Calu3 (cell line): Measurements from ENCODE around the gene BRIP1. TPM values are rescaled to one million over a fixed set of nuclear protein-coding genes. Genes with fewer than 3 reads are reported as not detected.

Experiments
- BruUV-seq: library from RNA; stranded (reverse); fragments of 400-500 nt; replicated peaks from 2 replicates; lab custom pipeline; 2021; lab: Mats Ljungman, UMichigan
- CTCF ChIA-PET: fragments of 300-600 bp; sonication (Branson Sonifier 250); formaldehyde crosslinking; loops from one replicate; lab custom pipeline; 2022; ENCODE audit warnings: antibody characterized with exemption; lab: Charles Lee
- DNase-seq: peaks from one replicate; pipeline ENCODE4 v3.0.0; 2022
- H3K27ac Mint-ChIP-seq: one replicate; pipeline ENCODE4 v1.8.0; 2022; ENCODE audit warnings: mixed read lengths; ENCODE audit not compliant: unreplicated experiment
- H3K27me3 Mint-ChIP-seq: one replicate; pipeline ENCODE4 v1.8.0; 2022; ENCODE audit warnings: mixed read lengths; ENCODE audit not compliant: unreplicated experiment
- H3K36me3 Mint-ChIP-seq: one replicate; pipeline ENCODE4 v1.8.0; 2022; ENCODE audit warnings: mild to moderate bottlenecking, moderate library complexity, mixed read lengths; ENCODE audit not compliant: insufficient read depth, unreplicated experiment
- H3K4me1 Mint-ChIP-seq: one replicate; pipeline ENCODE4 v1.8.0; 2022; ENCODE audit warnings: mild to moderate bottlenecking, low read depth, mixed read lengths; ENCODE audit not compliant: unreplicated experiment
- H3K4me3 Mint-ChIP-seq: one replicate; pipeline ENCODE4 v1.8.0; 2022; ENCODE audit warnings: mild to moderate bottlenecking, low read depth, moderate library complexity, mixed read lengths; ENCODE audit not compliant: unreplicated experiment
- H3K9me3 Mint-ChIP-seq: one replicate; pipeline ENCODE4 v1.8.0; 2022; ENCODE audit warnings: low read depth, mixed read lengths; ENCODE audit not compliant: unreplicated experiment
- intact Hi-C: fragments of 100-400 bp; cut with micrococcal nuclease; formaldehyde crosslinking; loops from one replicate; pipeline ENCODE4 v1.10.0; 2022; ENCODE audit not compliant: unreplicated experiment
- total RNA-seq: library from RNA; stranded (reverse); gene quantifications from 2 replicates; pipeline ENCODE4 v1.2.3, GENCODE V29; 2022
- TF ChIP-seq, protein P1 (sequence below): fragments of 200-600 bp; IDR thresholded peaks from one replicate; pipeline ENCODE4 v1.8.0; 2022; ENCODE audit warnings: antibody characterized with exemption; ENCODE audit not compliant: unreplicated experiment

BRIP1 gene
- total RNA-seq, 1 experiment from 2014 or later, result 12.3 TPM

DNA sequence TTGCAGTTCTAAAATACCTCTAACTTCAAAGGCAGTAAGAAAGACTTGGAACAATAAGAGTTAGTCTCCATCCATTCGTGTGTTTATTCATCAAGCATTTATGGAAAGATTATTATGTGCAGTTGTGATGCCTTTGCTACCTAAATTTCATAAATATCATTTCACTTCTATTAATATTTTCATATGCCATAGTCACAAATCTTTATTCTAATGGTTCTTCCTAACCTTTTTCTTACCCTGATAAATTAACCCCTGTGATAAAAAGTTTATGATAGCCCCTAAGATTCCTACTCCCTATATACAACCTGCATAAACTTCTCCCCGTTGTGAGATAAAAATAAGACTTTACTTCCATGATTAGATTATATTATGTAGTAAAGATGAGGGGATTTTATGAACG lies 94.9 kb downstream of the BRIP1 start:
- Mint-ChIP-seq H3K9me3 (no peaks in the 10 kb centered on the region), H3K4me3 (no peak overlapping the region)
- CTCF ChIA-PET, result no interaction called here

DNA sequence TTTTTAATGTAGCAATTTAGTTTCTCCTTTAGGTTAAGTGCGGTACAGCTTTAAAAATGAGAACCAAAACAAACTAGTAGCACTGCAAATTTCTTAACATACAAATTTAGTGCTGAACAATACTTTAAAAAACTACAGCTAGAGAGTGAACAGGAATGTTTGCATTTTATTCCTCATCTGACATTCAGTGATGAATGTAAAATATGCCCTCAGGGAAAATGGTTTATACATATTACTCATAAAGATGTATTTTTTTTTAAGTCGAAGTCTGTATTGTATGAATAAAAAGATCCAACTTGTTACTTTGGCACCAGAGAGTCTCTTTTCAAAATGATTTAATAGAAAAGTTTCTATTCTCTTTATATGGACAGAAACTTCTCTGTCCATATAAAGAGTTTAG lies 96.8 kb downstream of the BRIP1 start:
- no TSS peak for BruUV-seq
- no peaks in the 10 kb centered on the region for H3K4me1 Mint-ChIP-seq
- no peak for DNase-seq
- H3K4me3 Mint-ChIP-seq, result no peak overlapping the region
- intact Hi-C loops, result no loop called here
- H3K27ac Mint-ChIP-seq, result no peak overlapping the region
- CTCF ChIA-PET, result no interaction called here
- peaks cover 4% of the 10 kb centered on the region for H3K36me3 Mint-ChIP-seq
- H3K27me3 Mint-ChIP-seq, result no peaks in the 10 kb centered on the region
- TF ChIP-seq, protein P1, sequence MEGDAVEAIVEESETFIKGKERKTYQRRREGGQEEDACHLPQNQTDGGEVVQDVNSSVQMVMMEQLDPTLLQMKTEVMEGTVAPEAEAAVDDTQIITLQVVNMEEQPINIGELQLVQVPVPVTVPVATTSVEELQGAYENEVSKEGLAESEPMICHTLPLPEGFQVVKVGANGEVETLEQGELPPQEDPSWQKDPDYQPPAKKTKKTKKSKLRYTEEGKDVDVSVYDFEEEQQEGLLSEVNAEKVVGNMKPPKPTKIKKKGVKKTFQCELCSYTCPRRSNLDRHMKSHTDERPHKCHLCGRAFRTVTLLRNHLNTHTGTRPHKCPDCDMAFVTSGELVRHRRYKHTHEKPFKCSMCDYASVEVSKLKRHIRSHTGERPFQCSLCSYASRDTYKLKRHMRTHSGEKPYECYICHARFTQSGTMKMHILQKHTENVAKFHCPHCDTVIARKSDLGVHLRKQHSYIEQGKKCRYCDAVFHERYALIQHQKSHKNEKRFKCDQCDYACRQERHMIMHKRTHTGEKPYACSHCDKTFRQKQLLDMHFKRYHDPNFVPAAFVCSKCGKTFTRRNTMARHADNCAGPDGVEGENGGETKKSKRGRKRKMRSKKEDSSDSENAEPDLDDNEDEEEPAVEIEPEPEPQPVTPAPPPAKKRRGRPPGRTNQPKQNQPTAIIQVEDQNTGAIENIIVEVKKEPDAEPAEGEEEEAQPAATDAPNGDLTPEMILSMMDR, result no peak
- H3K9me3 Mint-ChIP-seq, result peaks cover under 1% of the 10 kb centered on the region

More for the DNA sequence above, 94.9 kb downstream of the BRIP1 start:
- no peak overlapping the region for H3K27ac Mint-ChIP-seq
- TF ChIP-seq, protein P1, result no peak
- DNase-seq, result no peak
- H3K36me3 Mint-ChIP-seq, result peaks cover 4% of the 10 kb centered on the region
- BruUV-seq, result no TSS peak
- no peaks in the 10 kb centered on the region for H3K4me1 Mint-ChIP-seq
- intact Hi-C loops, result no loop called here
- H3K27me3 Mint-ChIP-seq, result no peaks in the 10 kb centered on the region

DNA sequence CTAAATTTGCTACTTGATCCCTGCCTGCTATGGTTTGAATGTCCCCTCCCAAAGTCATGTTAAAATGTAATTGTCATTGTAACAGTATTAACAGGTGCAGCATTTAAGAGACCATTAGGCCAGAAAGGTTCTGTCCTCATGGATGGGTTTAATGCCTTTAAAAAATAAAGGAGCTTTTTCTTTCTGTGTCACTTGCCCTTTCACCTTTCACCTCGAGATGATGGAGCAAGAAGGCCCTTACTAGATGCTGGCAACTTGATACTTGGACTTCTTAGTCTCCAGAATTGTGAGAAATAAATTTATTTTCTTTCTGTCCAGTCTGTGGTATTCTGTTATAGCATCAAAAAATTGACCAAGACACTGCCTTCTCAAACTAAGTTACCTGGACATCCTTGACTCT lies 98.5 kb downstream of the BRIP1 start:
- H3K4me3 Mint-ChIP-seq, result no peak overlapping the region
- no TSS peak for BruUV-seq
- H3K27ac Mint-ChIP-seq, result no peak overlapping the region
- TF ChIP-seq, protein P1, result no peak
- no peaks in the 10 kb centered on the region for H3K4me1 Mint-ChIP-seq
- no peaks in the 10 kb centered on the region for H3K27me3 Mint-ChIP-seq
- DNase-seq, result no peak
- H3K36me3 Mint-ChIP-seq, result no peaks in the 10 kb centered on the region
- CTCF ChIA-PET, result no interaction called here
- intact Hi-C loops, result no loop called here
- peaks cover 2% of the 10 kb centered on the region for H3K9me3 Mint-ChIP-seq

DNA sequence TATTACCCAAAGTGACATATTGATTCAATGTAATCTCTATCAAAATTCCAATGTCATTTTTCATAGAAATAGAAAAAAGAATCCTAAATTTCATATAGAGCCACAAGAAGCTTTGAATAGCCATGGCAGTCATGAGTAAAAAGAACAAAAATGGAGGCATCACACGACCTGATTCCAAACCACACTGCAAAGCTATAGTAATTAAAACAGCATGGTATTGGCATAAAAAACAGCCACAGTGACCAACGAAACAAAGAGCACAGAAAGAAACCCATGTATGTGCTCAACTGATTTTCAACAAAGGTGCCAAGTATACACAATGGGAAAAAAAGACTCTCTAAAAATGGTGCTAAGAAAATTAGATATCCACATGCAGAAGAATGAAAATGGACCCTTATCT lies 101.5 kb downstream of the BRIP1 start:
- CTCF ChIA-PET, result no interaction called here
- H3K4me1 Mint-ChIP-seq, result peaks cover 7% of the 10 kb centered on the region
- DNase-seq, result no peak
- H3K4me3 Mint-ChIP-seq, result no peak overlapping the region
- no peaks in the 10 kb centered on the region for H3K27me3 Mint-ChIP-seq
- H3K9me3 Mint-ChIP-seq, result peaks cover 2% of the 10 kb centered on the region
- BruUV-seq, result no TSS peak
- intact Hi-C loops, result no loop called here
- no peaks in the 10 kb centered on the region for H3K36me3 Mint-ChIP-seq
- TF ChIP-seq, protein P1, result no peak
- no peak overlapping the region for H3K27ac Mint-ChIP-seq
